Sigmoid colon (tissue), 3 donors: ENCODE measurements around the gene ENPP6.

Source experiments
- POLR2A ChIP-seq, 2 donors: fragments of 450-650 bp; IDR thresholded peaks; one replicate each; pipeline ENCODE4 v1.6.1; 2016; ENCODE audit warnings: antibody characterized with exemption in 2 of 2, mild to moderate bottlenecking in 2 of 2, moderate library complexity in 2 of 2
- TF ChIP-seq, protein P1 (sequence below), 4 experiments: fragments of 450-650 bp in 3 of 4; fragments of 200-600 bp in 1 of 4; IDR thresholded peaks; one replicate each; pipeline ENCODE4 v1.5.1; 2016 to 2019; ENCODE audit warnings: antibody characterized with exemption in 4 of 4, mild to moderate bottlenecking in 3 of 4, moderate library complexity in 2 of 4

DNA sequence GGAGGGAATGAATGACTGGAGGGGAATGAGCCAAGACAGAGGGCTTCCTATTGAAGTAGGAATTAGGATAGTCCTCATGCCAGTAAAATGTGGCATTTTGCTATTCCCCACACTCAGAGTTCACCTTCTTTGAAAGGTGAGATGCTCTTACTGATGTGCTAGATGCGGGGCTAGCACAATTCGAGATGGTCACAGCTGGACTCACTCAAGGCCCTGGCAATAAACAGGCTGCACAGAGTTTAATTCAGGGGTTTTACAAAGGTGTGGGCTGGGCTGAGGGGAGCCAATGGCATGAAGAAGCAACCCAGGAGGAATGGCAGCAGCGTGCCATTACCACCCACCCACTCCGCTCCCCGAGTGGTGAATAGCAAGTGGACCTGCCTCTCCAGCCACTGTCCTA, 55.1 kb downstream of the ENPP6 start:
- no peak for TF ChIP-seq POLR2A (IDR thresholded peaks at IDR 0.05)
- TF ChIP-seq, protein P1, sequence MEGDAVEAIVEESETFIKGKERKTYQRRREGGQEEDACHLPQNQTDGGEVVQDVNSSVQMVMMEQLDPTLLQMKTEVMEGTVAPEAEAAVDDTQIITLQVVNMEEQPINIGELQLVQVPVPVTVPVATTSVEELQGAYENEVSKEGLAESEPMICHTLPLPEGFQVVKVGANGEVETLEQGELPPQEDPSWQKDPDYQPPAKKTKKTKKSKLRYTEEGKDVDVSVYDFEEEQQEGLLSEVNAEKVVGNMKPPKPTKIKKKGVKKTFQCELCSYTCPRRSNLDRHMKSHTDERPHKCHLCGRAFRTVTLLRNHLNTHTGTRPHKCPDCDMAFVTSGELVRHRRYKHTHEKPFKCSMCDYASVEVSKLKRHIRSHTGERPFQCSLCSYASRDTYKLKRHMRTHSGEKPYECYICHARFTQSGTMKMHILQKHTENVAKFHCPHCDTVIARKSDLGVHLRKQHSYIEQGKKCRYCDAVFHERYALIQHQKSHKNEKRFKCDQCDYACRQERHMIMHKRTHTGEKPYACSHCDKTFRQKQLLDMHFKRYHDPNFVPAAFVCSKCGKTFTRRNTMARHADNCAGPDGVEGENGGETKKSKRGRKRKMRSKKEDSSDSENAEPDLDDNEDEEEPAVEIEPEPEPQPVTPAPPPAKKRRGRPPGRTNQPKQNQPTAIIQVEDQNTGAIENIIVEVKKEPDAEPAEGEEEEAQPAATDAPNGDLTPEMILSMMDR (IDR thresholded peaks at IDR 0.05), result no peak
